ENCODE data around the gene RNF166.

Gene RNF166, protein sequence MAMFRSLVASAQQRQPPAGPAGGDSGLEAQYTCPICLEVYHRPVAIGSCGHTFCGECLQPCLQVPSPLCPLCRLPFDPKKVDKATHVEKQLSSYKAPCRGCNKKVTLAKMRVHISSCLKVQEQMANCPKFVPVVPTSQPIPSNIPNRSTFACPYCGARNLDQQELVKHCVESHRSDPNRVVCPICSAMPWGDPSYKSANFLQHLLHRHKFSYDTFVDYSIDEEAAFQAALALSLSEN

DNA sequence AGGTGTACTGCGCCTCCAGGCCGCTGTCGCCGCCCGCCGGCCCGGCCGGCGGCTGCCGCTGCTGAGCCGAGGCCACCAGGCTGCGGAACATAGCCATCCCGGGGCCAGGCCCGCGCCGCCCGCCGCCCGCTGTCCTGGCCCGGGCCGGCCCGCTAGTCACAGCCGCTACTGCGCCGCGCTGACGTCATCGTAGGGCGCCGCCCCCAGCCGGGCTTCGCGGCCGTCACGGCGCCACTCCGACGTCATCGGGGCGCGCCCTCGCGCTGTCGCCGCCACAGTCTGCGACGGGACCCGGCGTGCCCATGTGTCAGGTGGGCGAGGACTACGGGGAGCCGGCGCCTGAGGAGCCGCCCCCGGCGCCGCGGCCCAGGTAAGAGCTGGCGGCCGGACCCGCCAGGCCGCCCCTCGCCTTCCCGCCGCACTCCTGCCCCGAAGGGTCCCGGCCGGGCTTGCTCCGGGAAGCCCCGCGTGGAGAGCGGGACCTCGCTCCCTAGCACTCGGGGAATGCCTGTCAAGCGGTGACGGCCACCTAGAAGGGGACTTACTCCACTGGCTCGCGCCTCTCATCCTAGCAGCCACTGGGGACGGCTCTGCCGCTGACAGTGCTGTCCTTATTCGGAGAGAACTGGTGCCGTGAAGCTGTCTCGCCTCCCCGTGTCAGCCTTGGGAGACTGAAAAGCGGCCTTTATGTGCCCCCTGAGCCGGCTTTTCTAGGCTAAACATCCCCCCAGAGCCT lies at the start of gene RNF166, which contains the start of gene CTU2:
RNF166 (minus strand) TSS at position 180 of the 736 bp plus-strand sequence; CDS start at position 97, 83 bp downstream.
CTU2 (plus strand) TSS at position 275 of the 736 bp plus-strand sequence; CDS start at position 303, 28 bp downstream.
- peak; percentile 19 for DNase-seq

DNA sequence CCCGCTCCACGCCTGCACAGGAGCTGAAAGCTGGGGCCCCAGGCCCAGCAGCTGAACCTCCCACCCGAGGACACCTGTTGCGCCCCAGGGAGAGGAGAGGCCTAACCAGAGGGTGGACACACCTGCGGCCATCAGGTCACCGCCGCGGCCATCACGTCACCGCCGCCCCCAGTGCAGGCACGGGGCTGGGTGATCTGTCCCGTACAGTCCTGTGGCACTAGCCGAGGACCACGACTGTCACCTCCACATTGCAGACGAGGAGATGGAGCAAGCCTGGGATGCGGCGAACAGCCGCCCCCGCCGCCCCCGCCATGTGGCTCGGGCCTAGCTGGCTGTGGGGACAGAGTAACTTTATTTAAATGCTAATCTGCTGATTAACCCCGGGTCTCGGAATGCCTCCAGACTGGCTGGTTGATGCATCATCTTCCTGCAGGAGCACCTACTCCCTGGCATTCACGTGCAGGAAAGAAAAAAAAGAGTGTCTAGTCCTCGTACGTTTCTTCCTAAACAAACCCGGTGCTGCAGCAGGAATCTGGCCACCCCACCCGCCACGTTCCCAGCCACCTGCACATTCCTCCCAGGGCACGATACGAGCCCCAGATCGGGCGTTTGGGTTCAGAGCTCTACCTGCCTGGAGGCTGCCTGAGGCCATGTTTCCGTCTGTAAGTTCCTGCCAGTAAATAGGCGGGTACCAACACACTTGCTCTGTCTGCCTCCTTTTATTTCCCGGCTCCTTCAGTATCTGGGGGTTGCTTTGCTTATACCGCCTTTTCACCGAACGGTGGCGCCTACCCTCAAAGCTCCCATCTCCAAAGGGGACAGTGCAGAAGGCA lies 48.9 kb upstream of the RNF166 start:
- no peak for DNase-seq

DNA sequence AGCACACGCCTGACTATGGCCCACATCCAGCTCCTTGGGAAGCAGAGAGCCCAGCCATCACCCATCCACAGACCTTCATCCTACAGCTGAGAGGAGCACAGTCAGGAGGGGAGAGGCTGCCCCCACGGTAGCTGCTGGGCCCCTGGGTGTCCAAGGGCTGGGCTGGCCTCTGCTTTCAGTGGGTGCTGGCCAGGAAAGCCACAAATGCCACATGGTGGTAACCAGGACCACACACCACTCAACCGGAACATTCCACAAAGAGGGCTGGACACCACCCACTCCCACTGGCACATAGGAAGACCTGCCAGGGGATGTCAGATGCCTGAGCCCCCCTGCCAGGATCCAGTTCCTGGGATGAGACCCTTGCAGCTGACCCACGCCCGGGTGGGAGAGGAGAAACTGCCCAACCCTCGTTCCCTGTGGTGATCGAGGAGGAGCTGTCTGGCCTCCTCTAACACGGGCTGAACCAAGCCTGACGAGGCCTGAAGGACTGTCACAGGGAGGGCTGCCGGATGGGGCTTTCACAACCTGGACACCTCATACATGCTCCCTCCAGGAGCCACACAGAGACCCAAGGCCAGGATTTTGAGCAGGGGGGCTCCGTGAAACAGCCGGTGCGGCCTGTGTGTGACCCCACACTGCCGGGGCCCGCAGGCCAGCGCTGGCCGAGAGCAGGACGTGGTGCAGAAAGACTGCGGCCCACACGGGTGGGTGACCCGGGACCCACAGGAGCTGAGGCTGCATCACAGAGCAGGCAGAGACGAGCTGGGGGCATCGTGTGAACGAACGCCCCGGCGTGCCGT lies 48.1 kb upstream of the RNF166 start:
- no peak for DNase-seq

DNA sequence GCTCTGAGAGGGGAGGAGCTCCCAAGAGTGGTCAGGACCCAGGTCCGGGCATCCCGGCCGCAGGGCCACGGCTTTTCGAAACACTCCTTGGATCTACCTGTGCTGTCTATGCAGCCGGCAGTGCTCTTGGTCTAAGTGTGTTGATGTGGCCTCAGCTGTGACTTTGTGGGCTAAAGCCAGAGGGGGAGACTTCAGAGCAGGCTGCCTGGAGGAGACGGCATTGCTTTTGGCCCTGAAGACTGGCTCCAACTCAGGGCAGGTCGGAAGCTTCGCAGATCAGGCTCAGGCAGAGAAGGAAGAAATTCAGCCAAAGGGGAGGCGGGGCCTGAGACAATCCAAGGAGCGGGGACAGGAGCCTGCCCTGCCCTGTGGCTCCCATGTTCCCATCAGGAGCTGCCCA lies 47.4 kb upstream of the RNF166 start:
- no peak for DNase-seq

DNA sequence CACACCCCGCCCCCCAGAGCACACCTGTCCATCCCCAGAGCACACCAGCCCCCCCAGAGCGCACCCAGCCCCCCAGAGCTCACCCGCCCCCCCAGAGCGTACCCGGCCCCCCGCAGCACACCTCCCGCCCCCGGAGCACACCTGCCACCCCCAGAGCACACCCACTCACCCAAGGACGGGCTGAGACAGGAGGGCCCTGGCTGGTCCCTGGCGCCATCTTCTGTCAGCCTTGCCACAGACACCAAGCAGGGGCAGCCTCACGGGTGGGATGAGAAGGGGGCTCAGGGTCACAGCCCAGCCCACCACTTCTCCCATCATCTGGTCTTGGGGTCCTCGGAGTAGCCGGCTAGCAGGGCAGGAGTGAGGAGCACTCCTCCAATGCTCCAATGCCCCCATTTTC lies 47.0 kb upstream of the RNF166 start:
- DNase-seq: no peak

DNA sequence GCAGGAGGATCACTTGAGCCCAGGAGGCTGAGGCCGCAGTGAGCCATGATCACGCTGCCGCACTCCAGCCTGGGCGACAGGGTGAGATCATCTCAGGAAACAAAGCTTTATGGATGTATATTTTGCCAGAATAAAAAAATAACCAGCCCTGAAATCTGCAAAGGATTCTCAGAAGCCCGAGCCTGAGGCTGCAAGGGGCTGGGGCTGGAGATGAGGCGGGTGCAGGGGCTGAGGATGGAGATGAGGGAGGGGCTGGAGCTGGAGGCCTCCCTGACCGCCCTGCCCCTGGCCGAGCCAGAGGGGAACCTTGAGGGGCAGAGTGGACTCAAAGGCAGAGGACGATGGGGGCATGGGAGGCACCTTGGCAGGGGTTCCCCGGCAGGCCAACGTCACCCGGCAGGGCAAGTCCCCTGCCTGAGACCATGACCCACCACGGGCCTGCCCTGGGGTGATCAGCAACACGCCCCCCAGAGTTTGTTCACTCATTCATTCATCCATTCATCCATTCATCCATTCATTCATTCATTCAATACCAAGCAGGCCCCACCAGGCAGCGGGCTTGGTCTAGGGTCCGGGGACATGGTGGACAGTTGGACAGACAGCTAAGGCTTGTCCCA lies 46.3 kb upstream of the RNF166 start:
- no peak for DNase-seq

DNA sequence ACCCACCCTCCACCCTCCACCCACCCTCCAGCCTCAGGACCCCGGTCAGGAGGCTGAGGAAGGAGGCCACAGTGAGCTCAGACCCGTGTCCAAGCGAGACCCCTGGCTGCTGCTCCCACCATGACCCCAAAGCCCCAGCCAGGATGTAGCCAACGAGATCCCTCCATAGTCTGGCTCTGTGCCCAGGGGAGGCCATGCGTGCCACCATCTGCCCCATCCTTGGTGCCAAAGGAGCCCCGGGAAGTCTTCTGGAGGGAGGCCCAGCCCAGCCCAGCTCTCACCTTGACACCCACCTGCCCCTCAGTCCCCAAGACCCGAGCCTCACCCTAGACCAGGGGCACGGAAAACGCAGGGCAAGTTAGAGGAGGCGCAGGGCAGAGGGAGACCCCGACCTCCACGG lies 44.6 kb upstream of the RNF166 start:
- DNase-seq: no peak

DNA sequence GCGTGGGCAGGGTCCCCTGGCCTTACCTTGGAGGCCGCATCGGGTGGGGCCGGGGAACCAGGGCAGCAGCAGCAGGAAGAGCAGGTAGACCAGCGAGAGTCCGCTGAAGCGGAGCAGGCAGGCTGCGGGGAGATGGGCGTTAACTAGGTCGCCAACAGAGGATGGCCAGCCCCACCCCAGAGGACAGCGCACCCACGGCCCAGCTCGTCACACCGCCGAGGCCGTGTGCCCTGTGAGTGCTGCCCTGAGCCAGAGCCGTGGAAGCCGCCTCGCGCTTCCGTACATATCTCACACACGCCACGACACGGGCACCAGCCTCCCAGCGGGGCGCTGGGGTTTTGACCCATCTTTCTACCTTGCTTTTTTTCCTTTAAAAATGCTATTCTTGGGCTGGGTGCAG lies 43.1 kb upstream of the RNF166 start:
- DNase-seq: no peak

DNA sequence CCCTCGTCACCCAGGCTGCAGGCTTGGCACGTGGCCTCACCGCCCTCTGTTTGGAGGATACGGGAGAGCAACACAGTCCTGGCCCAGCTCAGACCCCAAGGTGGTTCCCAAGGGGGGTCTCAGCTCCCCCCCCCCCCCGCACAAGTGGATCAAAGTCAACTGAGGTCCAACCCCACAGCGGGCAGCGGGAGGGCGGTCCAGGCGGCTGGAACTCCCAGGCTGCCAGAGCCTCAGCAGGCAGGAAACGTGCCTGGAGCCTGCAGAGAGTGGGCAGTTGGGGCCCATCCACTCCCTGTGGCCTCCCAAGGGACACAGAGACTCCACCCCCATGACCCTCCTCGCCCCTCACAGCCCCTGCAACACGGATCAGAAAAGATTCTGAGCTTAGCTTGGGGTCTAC lies 42.2 kb upstream of the RNF166 start:
- DNase-seq: no peak

DNA sequence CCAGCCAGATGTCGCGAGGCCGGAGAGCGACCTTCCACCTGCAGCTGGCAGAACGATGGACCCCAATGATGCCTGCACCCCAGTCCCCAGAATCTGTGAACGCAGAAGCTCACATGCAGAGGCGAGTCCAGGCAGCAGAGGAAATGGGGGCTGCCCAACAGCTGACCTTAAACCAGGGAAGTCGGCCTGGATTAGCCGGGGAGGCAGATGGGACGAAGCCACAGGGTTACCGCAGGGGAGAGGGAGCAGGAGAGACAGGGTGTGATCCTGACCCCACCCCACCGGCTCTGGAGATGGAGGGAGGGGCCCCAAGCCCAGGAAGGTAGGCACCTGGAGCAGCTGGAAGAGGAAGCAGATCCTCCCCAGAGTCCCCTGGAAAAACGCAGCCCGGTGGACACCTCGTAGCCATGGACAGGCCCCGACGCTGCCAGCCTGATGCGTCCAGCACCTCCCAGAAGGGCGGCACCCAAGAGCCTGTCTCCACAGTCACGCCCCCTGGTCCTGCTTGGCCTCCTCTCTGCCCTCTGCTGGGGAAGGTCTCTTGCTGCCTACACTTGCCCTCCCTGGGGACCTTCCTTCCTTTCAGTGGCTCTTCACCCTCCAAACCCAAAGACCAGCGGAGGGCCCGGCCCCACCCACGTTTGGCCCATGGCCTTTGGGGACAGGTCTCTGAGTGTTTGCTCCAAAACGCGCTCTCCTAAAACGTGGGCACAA lies 41.5 kb upstream of the RNF166 start:
- DNase-seq: no peak

DNA sequence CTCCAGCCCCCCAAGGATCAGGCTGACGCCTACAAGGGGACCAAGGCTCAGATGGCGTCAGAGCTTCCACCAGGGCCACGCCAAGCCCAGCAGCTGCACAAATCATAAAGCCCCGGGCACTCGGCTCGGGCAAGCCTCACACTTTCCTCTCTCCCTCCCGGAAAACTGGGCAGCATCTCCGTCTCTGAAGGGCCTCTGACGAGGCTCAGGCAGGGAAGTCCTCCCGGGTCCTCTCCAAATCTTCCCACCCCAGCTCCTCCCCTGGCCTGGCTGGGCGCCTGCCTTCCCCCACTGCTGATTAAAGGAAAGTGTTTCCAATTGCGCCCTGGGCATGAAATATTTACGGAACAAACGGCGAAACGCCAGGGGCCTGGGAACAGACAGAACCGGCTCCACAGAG lies 40.3 kb upstream of the RNF166 start:
- DNase-seq: no peak

DNA sequence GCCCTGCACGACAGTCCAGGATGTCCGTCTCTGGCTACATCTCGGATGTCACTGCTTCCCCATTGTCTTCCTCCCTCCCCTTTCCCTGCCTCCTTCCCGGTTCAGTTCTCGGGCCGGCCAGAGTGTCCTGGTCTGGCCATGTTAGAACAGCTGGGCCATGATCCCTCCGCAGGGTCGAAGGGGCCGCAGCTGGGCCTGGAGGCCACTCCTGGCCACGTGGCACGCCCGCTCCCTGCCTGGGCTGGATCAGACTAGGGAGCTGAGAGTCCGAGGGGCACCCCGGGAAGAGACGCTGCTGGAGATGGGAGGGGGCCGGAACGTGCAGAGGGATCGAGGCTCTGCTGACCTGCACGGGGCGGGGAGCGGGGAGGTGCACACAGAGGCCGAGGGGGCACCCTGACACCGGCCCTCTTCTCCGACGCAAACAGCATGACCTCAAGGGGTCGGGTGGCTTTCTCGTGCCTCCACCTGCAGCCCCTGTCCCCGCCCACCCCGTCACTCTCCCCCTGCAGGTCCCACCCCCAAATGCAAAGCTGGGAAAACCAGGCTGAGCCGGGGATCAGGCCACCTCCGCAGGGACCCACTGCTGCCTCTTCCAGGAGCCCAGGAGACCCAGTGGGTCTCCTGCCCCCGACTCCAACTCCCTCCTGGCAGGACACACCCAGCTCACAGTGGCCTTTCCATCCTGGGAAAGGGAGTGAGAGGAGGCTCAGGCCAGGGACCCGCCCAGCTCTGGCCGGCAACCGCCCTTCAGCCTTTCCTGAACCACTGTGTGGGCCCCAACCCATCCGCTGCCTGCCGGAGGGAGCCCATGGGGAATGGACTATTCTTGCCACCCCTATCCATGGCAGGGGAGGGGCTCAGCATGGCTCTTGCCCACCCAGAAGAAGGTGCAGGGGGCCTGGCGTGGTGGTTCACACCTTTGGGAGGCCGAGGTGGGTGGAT lies 38.6 kb upstream of the RNF166 start:
- no peak for DNase-seq

DNA sequence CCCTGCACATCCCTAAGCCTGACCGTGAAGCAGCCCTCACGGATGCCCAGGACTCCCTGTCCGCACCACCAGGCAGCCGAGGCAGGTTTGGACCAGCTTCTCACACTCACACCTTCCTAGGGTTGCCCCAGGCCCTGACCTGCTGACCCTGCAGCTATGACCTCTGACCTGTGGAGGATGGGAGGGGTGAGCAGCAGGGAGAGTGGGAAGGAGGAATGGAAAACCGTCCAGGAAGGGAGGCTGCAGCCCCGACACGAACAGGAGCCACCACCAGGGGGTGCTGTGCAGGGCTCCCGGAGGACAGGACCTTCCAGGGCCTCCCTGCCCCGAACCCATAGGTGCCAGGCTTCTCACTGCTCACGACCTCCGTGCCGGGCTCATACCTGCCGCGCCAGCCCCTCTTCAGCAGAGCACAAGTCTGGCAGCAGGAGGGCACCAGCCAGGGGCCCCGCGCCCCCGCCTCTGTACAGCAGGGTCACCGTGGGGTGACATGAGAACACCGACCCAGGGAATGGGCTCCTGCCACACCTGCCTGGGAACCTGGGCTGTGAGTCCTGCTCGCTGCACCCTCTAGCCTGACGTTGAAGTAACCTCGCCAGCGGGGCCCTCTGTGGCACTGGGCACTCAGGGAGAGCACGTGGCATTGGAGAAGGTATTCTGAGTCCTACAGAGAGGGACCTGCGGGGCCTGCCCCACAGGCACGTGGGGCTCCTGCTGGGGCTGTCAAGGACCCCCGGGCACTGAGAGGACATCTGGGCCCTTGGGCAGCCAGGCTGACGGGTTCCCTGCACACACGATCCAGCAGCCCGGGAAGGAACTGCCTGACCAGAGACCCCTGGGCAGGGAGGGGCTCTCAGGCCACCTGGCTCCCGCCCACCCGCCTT lies 37.7 kb upstream of the RNF166 start:
- peak; percentile 7 for DNase-seq

DNA sequence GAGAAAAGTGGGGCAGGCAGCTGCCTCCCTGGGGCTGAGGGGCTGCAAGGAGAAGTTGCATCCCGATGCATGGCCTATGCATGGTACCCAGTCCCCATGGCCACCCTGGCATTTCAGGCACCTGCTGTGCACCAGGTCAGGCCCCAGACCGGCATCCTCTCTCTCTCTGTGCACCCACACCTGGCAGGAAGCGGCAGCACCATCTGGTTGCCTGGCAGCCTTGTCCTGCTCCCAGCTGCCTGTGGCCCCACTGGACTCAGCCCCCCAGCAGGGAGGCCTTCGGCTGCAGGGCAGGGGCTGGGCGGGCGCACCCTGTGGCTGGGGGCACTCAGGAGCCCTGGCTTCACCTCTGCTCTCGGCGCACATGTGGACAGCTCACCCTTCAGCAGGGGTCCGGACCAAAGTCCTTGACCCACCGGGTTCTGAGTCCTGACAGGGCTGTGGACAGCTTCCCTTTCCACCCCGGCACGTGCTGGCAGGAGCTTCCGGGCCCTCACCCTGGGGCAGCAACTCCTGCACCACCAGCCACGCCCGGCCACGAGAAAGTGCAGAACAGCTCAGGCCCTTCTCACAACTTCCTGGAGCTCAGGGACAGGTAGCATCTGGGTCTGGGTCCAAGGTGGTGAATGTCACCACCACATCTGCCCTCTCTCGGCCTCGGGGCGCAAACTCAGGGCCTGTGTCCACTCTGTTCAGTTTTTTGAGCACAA lies 36.8 kb upstream of the RNF166 start:
- no peak for DNase-seq

DNA sequence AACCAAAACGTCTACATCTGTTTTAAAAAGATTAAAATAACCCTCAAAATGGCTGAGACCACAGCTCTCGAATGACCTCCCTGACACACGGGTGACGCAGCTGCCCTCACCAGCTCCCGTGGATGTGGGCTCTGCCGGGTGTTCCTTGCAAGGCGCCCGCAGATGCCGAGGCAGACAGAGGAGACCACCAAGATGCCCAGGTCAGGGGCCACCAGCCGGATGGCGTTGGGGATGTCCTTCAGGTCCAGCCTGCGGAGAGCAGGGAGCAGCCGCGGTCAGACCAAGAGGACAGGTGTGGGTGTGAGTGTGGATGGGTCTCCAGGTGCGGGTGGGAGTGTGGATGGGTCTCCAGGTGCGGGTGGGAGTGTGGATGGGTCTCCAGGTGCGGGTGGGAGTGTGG lies 35.2 kb upstream of the RNF166 start:
- no peak for DNase-seq

DNA sequence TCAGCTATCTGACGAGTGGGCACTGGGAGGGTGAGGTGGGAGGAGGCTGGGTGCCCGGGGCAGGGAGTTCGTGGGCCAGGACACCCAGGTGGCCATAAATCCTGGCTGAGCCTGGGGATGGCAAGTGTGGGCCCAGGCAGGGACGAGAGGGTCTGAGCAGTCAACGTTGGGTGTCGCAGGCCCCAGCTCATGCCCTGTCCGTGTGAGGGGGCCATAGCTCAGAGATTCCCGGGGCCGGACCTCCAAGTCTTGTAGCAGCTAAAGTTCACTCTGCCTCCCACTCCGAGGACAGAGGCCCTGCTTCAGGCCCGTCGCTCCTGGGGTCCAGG lies 34.5 kb upstream of the RNF166 start:
- no peak for DNase-seq

DNA sequence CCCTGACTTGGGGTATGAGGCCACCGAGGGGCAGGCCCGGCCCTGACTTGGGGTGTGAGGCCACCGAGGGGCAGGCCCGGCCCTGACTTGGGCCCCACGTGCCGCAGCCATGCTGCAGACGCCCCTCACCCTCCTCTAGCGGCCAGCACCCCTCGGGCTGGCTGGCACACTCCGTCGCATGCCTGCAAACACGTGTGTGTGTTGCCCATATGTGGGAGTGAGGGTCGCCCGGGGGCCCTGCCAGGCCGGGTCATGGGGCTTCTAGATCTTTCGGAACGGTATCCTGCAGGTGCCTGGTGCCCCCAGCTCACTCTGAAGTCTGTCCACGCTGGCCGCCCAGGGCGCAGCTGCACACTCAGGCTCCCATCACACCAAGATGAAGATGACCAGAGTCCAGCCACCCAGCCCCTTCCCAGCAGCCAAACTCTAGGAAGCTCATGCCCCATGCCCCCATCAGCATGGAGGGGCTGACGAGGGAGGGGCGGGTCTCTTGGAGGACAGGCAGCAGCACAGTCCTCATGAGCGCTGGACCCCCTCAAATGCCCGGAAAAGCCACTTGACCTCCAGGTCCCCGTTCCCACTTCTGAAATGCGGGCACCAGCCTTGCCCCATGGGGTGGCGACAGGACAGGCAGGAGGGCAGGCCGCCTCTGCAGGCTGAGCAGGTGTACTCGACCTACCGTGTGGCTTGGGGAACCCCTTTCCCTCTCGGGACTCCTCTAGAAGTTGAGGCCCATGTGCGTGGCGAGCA lies 33.9 kb upstream of the RNF166 start:
- DNase-seq: no peak

Data from NCI-H748 treated with DMSO at 0.1 percent for 48 hours (cell line).